Measurements from ENCODE around the gene SPECC1. TPM values are rescaled to one million over a fixed set of nuclear protein-coding genes. Genes with fewer than 3 reads are reported as not detected.
A peak's percentile ranks its signal among the peaks of the same experiment; 100 is the strongest.

SPECC1 gene
- total and polyA plus RNA-seq, 8 donors, result 6.1 to 38.3 (median 7.1) TPM

DNA sequence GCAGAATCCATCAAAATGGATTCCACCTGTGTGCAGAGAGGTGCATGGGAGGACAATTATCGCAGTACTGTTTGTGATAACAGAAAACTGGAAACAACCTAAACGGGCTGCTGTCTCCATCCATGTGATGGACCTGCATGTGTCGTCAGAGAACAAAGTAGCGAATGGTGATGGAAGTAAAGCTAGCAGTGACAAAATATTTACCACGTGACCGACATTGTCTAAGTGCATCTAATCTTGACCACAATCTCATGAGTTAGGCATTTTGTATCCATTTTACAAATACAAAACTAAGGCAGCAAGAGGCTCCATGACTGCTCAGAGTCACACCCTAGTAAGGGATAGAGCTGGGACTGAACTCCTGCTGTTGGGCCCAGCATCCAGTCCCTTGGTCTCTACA lies 270.9 kb downstream of the SPECC1 start:
- ATAC-seq, result no peak
- Histone ChIP-seq H3K4me3 (no peak overlapping the region), H3K4me1 (peaks cover 0 to 17% of the 10 kb centered on the region in 2 donors), H3K36me3 (no peaks in the 10 kb centered on the region), H3K9me3 (no peaks in the 10 kb centered on the region), H3K27me3 (no peaks in the 10 kb centered on the region), H3K27ac (no peak overlapping the region)
- DNase-seq, result no peak
- intact Hi-C loops (cut with DNase I), result no loop called here
- TF ChIP-seq, protein P1, sequence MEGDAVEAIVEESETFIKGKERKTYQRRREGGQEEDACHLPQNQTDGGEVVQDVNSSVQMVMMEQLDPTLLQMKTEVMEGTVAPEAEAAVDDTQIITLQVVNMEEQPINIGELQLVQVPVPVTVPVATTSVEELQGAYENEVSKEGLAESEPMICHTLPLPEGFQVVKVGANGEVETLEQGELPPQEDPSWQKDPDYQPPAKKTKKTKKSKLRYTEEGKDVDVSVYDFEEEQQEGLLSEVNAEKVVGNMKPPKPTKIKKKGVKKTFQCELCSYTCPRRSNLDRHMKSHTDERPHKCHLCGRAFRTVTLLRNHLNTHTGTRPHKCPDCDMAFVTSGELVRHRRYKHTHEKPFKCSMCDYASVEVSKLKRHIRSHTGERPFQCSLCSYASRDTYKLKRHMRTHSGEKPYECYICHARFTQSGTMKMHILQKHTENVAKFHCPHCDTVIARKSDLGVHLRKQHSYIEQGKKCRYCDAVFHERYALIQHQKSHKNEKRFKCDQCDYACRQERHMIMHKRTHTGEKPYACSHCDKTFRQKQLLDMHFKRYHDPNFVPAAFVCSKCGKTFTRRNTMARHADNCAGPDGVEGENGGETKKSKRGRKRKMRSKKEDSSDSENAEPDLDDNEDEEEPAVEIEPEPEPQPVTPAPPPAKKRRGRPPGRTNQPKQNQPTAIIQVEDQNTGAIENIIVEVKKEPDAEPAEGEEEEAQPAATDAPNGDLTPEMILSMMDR (IDR thresholded peaks at IDR 0.05), result no peak

DNA sequence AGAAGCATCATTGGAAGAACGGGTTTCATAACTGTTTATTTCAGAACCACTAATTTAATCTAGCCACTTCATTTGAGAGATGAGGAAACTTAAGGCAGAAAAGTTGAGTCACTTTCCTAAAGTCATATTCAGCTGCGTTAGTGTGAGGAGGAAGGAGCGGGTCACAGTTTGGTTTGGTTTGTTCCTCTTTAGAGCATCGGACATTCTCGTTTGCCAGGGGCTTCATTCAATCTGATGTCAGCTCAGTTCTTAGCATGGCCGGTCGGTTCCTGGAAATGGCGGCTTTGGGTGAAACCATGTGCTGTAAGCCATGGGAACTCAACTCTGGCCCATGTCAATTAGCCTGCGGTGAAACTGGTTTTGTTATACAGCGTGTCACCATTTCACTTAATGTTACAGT lies 271.7 kb downstream of the SPECC1 start:
- no peak overlapping the region for H3K4me3 ChIP-seq
- H3K36me3 ChIP-seq, result no peaks in the 10 kb centered on the region
- TF ChIP-seq, protein P1 (IDR thresholded peaks at IDR 0.05), result no peak
- ATAC-seq (peak; percentile 56), DNase-seq (no peak)
- peaks cover 0 to 17% of the 10 kb centered on the region in 2 donors for H3K4me1 ChIP-seq
- no peak overlapping the region for H3K27ac ChIP-seq
- no peaks in the 10 kb centered on the region for H3K9me3 ChIP-seq
- intact Hi-C loops (cut with DNase I), result no loop called here
- H3K27me3 ChIP-seq, result no peaks in the 10 kb centered on the region

DNA sequence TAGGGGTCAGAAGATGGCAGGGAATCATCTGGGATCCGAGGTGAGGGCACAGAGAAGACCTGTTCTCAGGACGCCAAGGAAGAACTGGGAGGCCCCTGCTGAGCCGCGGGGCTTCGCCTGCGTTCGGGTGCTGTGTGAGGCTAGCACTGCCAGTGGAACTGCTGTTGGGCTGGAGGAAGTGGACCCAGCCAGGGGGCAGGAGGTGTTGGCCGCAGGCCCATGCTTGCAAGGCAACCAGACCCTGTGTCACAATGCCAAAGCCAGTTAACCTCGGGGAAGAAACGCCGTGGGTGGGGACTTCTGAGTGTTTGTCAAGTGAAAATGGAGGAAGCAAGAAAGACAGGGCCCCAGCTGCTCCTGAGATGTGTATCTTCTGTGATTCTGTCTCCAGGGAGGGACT lies 272.7 kb downstream of the SPECC1 start:
- DNase-seq, result peak in 3 of 4 donors; percentile 8 to 82 (median 71)

DNA sequence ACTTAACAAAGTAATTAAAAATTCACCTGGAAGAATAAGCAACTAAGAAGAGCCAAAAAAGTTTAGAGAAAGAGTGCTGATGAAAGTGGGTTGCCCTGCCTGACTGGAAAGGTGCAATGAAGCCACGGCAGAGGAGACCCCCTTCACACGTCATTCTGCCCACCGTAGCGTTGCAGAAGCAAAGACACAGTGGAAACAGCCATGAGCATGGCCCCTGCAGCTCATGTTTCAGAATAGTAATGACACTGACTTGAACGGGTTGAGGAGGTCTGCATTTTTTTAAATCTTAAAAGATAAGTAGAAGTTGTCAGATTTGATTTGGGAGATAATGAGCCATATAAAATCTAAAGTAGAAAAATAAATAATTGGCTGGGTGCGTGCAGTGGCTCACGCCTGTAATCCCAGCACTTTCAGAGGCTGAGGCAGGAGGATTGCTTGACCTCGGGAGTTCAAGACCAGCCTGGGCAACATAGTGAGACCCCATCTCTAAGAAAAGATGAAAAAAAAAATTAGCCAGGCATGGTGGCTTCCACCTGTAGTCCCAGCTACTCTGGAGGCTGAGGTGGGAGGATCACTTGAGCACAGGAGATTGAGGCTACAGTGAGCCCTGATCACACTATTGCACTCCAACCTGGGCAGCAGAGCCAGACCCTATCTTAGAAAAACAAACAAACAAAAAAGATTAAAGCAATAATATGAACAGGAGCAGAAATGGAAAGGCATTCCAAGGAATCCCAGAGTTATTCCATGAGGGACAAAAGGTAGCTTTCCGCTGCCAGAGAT lies 273.6 kb downstream of the SPECC1 start:
- TF ChIP-seq, protein P1 (IDR thresholded peaks at IDR 0.05), result no peak
- H3K27ac ChIP-seq, result no peak overlapping the region
- H3K9me3 ChIP-seq, result no peaks in the 10 kb centered on the region
- H3K4me3 ChIP-seq, result no peak overlapping the region
- ATAC-seq (no peak), DNase-seq (no peak)
- H3K36me3 ChIP-seq, result peaks cover 0 to 3% of the 10 kb centered on the region in 2 donors
- intact Hi-C loops (cut with DNase I), result no loop called here
- peaks cover 0 to 17% of the 10 kb centered on the region in 2 donors for H3K4me1 ChIP-seq
- H3K27me3 ChIP-seq, result no peaks in the 10 kb centered on the region

More for the DNA sequence above, 272.7 kb downstream of the SPECC1 start:
- Histone ChIP-seq H3K36me3 (peaks cover 0 to 3% of the 10 kb centered on the region in 2 donors), H3K4me1 (peaks cover 0 to 17% of the 10 kb centered on the region in 2 donors), H3K4me3 (no peak overlapping the region), H3K27me3 (no peaks in the 10 kb centered on the region), H3K27ac (no peak overlapping the region), H3K9me3 (no peaks in the 10 kb centered on the region)
- peak; percentile 74 for ATAC-seq
- TF ChIP-seq, protein P1 (IDR thresholded peaks at IDR 0.05), result no peak
- intact Hi-C loops (cut with DNase I), result no loop called here

DNA sequence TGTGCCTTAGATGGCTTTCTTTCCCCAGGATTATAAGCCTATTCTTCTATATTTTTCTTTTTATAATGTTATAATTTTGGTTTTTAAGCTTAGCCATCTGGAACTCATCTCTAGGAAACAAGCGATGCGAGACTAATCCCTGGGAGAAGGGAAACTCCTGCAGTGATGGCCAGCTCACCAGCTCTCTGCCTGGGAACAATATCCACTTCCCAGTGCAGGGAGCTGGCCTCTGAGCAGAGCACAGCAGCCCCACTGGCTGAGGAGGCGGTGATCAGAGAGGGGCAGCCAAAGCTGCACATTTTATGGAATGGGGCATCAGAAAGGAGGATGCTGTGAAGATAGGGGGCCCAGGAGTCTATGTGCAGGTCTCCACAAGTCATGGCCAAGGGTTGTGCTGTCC lies 274.9 kb downstream of the SPECC1 start:
- Histone ChIP-seq H3K36me3 (peaks cover 0 to 3% of the 10 kb centered on the region in 2 donors), H3K4me1 (peaks cover 0 to 17% of the 10 kb centered on the region in 2 donors), H3K9me3 (no peaks in the 10 kb centered on the region), H3K4me3 (no peak overlapping the region), H3K27me3 (no peaks in the 10 kb centered on the region), H3K27ac (no peak overlapping the region)
- TF ChIP-seq, protein P1 (IDR thresholded peaks at IDR 0.05), result no peak
- DNase-seq (no peak), ATAC-seq (no peak)
- intact Hi-C loops (cut with DNase I), result no loop called here
